Measurements from ENCODE around the gene KCTD6.

- TF ChIP-seq CTCF (IDR thresholded peaks at IDR 0.05; ENCODE audit: low read depth, low read length) (no peak), EZH2phosphoT487 (IDR thresholded peaks at IDR 0.05; ENCODE audit: low read depth) (no peak)
Observed at GRCh38 chr3:58487140-58487886, 4.6 kb upstream of the KCTD6 start.
